Uterus (tissue), 4 donors: ENCODE measurements around the gene NUDT4. TPM values are rescaled to one million over a fixed set of nuclear protein-coding genes. Genes with fewer than 3 reads are reported as not detected.

Source experiments
- DNase-seq, 2 donors: peaks; one replicate each; pipeline ENCODE4 v3.0.0-alpha.2; 2019 to 2020
- H3K27ac ChIP-seq, 2 donors: fragments of 200-600 bp; sonication (generic); 1 replicate in 1 of 2; 2 replicates in 1 of 2; pipeline ENCODE4 v1.5.1; 2016 to 2018
- H3K27me3 ChIP-seq, 2 donors: fragments of 200-600 bp; sonication (generic); one replicate each; pipeline ENCODE4 v1.5.1; 2018 to 2019; ENCODE audit warnings: control low read depth in 1 of 2
- H3K36me3 ChIP-seq, 2 donors: fragments of 200-600 bp; sonication (generic); one replicate each; pipeline ENCODE4 v1.5.1; 2019; ENCODE audit warnings: control low read depth in 1 of 2
- H3K4me1 ChIP-seq, 2 donors: fragments of 200-600 bp; sonication (generic); one replicate each; pipeline ENCODE4 v1.5.1; 2018 to 2019; ENCODE audit warnings: control low read depth in 1 of 2
- H3K4me3 ChIP-seq, 2 donors: fragments of 200-600 bp; sonication (generic); 1 replicate in 1 of 2; 2 replicates in 1 of 2; pipeline ENCODE4 v1.5.1; 2018 to 2019; ENCODE audit warnings: mild to moderate bottlenecking in 1 of 2
- H3K9me3 ChIP-seq, 2 donors: fragments of 200-600 bp; sonication (generic); one replicate each; pipeline ENCODE4 v1.5.1; 2019; ENCODE audit warnings: control low read depth in 1 of 2
- POLR2A ChIP-seq, 2 donors: fragments of 450-650 bp; IDR thresholded peaks; one replicate each; pipeline ENCODE4 v1.6.1; 2016; ENCODE audit warnings: antibody characterized with exemption in 2 of 2, mild to moderate bottlenecking in 1 of 2, moderate library complexity in 1 of 2
- intact Hi-C: fragments of 100-400 bp; cut with DNase I; formaldehyde crosslinking; loops from one replicate; pipeline ENCODE4 v1.15.1; 2023; ENCODE audit warnings: low total_unique reads
- total RNA-seq, 4 donors: library from RNA; depleted of rRNA in 3 of 4; stranded (reverse); fragments of >200 nt in 3 of 4; gene quantifications; one replicate each; pipeline versions ENCODE4 v1.1.0 to v1.2.4, GENCODE V29; 2014 to 2023
- donor health status: DM: yes; HTN: yes; CAD: no.

Gene NUDT4
- total RNA-seq, 4 donors from 2014 or later: 15.1 to 107 (median 52.8) TPM

GRCh38 chr12:93456077-93456476 is 78.4 kb downstream of the NUDT4 start:
- Histone ChIP-seq H3K36me3 (no peaks in the 10 kb centered on the region), H3K9me3 (no peaks in the 10 kb centered on the region), H3K4me3 (no peak overlapping the region), H3K27me3 (no peaks in the 10 kb centered on the region), H3K27ac (no peak overlapping the region), H3K4me1 (no peaks in the 10 kb centered on the region)
- intact Hi-C loops: no loop called here
- no peak for DNase-seq
- TF ChIP-seq POLR2A (IDR thresholded peaks at IDR 0.05): no peak

Other genes starting within 250 kb of the NUDT4 start
- 100 to 1,000 TPM in 1 of 4 donors, 10 to 100 TPM in 3; 22.4 to 102 (median 31.4) TPM for gene UBE2N, start 64.0 kb downstream of the NUDT4 start, total RNA-seq
- 100 to 1,000 TPM in 1 of 4 donors, 10 to 100 TPM in 3; 59.4 to 130 (median 69.8) TPM for gene MRPL42, start 89.6 kb downstream of the NUDT4 start, total RNA-seq
- gene SOCS2, start 194.8 kb downstream of the NUDT4 start, total RNA-seq: 100 to 1,000 TPM in 2 of 4 donors, 10 to 100 TPM in 2; 55.0 to 345 (median 112) TPM